Raji (cell line): ENCODE measurements around the gene UNC80.

Experiments used
- POLR2A ChIP-seq: IDR thresholded peaks from 2 replicates; pipeline ENCODE4 v1.6.1; 2011; ENCODE audit warnings: low read depth, low read length, control low read depth; ENCODE audit not compliant: insufficient read depth

Gene UNC80, protein sequence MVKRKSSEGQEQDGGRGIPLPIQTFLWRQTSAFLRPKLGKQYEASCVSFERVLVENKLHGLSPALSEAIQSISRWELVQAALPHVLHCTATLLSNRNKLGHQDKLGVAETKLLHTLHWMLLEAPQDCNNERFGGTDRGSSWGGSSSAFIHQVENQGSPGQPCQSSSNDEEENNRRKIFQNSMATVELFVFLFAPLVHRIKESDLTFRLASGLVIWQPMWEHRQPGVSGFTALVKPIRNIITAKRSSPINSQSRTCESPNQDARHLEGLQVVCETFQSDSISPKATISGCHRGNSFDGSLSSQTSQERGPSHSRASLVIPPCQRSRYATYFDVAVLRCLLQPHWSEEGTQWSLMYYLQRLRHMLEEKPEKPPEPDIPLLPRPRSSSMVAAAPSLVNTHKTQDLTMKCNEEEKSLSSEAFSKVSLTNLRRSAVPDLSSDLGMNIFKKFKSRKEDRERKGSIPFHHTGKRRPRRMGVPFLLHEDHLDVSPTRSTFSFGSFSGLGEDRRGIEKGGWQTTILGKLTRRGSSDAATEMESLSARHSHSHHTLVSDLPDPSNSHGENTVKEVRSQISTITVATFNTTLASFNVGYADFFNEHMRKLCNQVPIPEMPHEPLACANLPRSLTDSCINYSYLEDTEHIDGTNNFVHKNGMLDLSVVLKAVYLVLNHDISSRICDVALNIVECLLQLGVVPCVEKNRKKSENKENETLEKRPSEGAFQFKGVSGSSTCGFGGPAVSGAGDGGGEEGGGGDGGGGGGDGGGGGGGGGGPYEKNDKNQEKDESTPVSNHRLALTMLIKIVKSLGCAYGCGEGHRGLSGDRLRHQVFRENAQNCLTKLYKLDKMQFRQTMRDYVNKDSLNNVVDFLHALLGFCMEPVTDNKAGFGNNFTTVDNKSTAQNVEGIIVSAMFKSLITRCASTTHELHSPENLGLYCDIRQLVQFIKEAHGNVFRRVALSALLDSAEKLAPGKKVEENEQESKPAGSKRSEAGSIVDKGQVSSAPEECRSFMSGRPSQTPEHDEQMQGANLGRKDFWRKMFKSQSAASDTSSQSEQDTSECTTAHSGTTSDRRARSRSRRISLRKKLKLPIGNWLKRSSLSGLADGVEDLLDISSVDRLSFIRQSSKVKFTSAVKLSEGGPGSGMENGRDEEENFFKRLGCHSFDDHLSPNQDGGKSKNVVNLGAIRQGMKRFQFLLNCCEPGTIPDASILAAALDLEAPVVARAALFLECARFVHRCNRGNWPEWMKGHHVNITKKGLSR (N-terminal part only)

DNA sequence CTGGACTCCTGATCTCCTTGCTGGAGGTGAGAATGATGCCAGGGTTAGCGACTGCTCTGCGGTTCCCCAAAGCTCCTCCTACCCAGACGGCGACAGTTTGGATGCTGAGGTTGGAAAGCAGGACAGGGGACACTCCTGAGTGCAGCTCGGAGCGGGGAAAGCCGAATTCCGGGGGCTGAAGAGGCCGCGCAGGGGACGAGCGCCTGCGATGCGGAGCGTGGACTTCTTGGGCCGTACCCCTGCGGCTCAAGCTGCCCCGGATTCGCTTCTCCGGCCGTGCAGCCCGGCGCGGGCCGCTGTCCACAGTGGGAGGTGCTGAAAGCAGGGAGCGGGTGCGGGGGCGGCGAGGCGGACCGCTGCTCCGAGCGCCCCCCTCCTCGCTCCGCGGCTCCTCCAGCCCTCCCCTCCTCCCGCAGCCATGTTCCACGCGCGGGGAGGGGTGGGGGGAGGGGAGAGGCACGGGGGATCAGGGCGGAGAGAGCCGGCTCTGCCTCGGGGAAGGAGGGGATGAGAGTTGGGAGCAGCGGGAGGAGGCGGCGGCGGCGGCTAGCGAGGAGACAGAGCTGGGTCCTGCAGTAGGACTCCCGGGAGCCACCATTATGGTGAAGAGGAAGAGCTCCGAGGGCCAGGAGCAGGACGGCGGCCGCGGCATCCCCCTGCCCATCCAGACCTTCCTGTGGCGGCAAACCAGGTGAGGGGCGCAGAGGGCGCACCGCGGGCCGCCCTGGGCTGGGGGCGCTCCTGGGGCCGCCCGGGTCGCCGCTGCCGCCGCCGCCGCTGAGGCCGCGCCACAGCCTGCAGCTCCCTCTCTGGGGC, at the start of gene UNC80:
Gene UNC80 (plus strand): TSS at position 359 of the 816 bp plus-strand sequence. CDS start 241 bp downstream, at position 600.
- no peak for TF ChIP-seq POLR2A

DNA sequence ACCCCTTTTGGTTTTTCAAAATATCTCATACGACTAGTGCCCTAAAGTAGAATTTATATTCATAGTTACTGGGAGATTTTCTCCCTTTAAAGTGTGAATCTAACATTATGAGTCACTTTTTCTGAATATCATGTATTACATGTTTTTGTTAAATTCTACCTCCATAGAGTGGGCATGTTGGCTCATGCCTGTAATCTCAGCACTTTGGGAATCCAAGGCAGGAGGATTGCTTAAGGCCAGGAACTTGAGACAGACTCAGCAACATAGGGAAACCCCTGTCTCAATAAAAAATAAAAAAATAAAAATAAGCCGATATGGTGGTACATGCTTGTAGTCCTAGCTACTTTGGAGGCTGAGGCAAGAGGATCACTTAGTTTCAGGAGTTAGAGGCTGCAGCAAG, 45.3 kb upstream of the UNC80 start:
- no peak for TF ChIP-seq POLR2A

DNA sequence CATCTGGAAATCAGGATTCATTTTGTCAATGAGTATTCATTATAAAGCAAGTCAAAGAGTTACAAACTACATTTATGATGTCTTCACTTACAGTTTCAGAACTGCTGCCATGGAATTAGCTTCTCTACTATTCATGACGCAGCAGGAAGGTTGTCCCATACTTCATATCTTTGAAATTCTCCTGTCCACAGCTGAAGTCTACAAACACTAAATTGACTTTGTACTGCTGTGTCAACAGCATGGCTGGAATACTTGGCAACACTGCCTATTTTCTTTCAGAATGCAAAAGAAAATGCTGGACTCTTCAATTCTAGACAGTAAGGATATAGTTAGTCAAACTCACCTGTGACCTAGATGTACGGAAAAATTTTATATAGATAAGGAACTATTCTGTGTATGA, 44.6 kb upstream of the UNC80 start:
- no peak for TF ChIP-seq POLR2A

DNA sequence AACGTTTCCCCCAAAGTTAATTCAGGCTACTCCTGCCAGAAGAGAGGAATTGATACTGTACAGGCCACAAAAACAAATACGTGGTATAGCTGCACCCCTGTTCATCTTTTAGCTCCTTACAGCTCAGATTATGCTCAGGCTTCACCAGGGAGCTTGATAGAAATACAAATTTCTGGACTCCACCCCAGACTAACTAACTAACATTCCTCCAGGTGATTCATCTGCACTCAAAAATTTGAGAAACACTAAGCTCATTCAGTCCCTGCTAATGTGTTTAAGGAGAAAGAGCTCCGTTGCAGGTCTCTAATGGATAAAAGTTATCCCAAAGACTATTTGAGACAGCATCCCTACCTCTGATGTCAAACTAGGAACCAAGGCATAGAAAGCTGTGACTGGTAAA, 36.8 kb upstream of the UNC80 start:
- no peak for TF ChIP-seq POLR2A

DNA sequence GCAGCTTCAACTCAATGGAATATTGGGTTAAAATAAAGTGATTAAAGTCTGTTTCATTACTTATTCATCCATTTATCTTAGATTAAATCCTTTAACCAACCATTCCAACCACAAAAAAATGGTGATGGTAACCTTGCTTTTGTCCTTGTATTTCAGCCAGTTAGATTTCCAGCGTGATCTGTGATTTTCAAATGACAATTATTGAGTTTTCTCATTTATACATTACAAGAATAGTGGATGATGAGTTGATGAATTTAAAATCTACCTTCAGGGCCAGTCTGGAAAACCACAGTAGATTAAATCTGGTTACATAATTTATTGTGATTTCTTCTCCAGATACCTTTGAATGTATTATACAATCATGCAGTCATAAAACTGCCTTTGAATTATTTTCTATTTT, 29.7 kb upstream of the UNC80 start:
- TF ChIP-seq POLR2A, result no peak

DNA sequence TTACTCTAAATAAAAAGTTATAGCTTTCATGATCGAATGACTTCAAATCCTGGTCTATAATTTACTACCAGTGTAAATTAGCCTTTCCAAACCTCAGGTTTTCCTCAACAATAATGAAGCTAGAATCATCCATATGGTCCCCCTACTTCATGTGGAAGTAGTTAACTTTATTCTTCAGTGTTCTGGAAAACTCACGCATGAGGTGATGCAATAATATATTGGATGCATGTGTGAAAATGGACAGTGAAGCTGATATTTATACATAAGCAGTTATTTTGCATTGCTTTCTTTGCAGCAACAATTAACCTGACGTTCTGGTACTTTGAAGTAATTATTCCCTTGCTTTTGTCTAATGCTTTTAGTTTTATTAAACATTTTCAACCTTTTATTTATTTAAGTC, 18.6 kb upstream of the UNC80 start:
- no peak for TF ChIP-seq POLR2A

DNA sequence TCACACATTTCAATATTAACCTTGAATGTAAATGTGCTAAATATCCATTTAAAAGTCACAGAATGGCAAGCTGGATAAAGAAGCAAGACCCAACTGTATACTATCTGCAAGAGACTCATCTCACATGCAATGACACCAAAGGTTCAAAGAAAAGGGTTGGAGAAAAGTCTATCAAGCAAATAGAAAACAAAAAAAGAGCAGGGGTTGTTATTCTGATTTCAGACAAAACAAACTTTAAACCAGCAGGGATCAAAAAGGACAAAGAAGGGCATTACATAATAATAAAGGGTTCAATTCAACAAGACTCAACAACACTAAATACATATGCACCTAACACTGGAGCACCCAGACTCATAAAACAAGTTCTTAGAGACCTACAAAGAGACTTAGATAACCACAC, 14.5 kb upstream of the UNC80 start:
- TF ChIP-seq POLR2A, result no peak

DNA sequence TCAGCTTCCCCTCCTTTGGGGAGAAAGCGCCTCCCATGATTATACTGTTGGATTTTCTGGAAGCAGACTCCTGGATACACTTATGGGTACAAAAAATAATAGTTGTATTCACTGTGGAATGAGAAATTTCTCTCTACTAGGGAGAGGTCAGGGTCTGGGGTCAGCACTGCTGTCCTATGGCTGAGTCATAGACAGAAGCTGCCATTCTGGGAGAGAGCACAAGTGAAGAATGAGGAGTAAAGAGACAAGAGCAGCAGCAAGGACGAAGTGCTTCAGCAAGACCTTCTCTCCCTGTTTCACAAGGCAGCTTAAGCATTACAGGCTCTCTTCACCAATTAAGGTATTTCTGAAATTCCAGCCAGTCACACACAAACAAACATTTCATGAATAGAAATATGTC, 10.1 kb upstream of the UNC80 start:
- TF ChIP-seq POLR2A, result no peak

DNA sequence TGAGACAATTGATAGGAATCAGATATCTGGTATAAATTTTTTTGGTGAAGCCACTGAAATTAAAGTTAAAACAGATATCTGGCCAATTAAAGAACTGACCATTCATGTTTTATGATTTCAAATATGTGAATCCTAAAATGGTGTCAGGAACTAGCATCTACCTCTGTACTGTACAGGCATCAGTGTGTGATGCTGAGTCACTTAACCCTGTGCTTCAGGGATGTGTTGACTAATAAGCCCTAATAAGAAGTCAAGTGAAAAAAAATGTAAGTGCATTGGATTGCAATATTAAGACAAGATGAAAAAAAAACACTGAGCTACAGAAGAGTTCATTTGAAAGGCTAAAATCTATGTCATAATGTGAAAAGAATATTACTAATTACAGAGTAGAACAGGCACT, 9.1 kb upstream of the UNC80 start:
- no peak for TF ChIP-seq POLR2A

DNA sequence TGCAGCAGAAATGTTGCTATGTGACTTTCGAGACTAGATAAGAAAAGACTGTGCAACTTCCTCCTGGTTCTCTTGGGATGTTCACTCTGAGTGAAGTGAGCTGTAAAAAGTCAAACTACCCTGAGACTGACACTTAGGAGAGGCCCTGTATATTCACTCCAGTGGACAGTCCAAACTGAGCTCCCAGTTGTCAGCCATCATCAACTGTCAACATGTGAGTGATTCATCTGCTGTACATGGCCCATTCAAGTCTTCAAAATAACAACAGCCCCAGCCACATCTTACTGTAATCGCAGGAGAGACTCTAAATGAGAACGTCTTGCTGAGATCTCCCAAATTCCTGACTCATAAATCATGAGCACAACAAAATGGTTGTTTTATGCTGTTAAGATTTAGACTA, 8.5 kb upstream of the UNC80 start:
- no peak for TF ChIP-seq POLR2A

DNA sequence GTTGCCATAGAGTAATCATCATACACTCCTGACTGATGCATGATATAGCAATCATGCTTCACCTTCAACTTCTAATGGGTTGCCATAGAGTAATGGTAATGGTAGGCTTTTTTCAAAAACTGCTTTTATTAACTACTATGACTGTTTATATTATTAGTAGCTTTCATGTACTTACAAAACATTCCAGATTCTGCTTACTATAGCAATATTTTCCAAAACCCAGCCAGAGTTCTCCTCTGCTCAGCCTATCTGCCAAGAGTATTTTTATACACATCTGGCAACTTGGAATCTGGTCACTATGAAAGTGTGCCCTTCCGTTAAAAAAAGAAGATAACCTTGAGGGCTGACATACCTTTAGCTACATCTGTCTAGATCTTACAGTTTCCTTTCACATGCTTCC, 5.0 kb upstream of the UNC80 start:
- TF ChIP-seq POLR2A, result no peak

DNA sequence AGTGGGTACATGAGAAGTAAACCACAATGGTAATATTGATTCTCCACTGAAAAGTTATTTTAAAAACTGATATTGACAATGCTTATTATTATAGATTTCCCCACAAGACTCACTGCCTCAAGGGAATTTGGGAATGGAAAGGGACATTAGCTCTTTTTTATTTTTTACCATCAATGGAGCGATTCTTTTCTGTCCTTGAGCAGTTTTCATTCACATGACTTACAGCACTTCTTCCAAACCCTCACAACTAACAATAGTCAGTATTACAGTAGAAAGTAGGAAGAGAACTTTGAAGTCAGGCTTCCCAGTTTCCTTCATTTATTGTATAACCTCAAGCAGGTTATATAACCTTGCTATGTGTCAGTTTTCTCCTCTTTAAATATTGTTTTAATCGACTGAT, 4.3 kb upstream of the UNC80 start:
- no peak for TF ChIP-seq POLR2A

DNA sequence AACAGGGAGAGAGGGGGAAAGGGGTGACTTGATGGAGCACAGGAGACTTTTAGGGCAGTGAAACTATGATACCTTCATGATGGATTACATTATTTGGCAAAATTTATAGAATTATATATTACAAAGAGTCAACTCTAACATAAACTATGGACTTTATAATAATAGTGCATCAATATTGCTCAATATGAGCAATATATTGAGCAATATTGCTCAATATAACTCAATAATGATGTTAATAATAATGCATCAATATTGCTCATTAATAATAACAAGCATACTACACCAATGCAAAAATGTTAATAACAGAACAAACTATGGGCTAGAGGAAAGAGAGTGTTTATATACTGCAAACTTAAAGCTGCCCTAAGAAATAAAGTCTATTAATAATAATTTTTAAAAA, 3.1 kb upstream of the UNC80 start:
- no peak for TF ChIP-seq POLR2A

DNA sequence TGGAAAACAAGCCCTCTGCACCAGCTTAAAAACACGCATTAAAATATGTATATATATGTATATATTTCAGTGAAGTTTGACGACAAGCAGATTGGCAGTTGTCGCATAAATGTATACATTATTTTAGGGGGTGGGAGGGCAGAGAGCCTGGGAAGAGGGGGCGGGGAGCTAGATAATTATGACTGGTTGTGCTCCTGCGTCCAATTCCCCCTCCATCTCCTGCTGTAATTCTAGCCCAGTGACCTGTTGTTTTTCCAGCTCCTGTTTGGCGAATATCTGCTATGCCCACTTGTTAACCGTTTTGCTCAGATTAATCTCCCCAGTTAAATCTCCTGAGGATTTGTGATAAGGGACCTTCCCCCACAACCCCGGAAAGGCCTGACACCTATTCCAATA, 656 bp downstream of the UNC80 start:
- no peak for TF ChIP-seq POLR2A

DNA sequence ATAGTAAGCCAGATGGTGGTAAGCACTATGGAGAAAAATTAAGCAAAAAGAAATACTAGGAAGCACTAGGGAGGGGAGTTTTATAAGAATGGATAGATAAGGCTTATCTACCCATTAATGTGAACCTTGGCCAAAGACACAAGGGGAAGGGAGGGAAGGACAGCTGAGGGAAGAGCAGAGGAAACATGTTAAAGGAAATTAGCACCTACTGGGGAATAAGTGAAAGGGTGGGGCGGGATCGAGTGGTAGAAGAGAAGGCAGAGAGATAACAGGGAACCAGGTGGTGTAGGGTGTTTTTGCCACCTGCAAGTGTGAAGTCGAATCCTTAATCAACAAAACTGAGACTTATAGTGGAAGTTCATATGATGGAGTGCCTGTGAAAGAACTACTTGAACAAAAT, 1.7 kb downstream of the UNC80 start:
- TF ChIP-seq POLR2A, result no peak
